Upper lobe of right lung (tissue), 1 donor: Measurements from ENCODE around the gene PKP1. TPM values are rescaled to one million over a fixed set of nuclear protein-coding genes. Genes with fewer than 3 reads are reported as not detected.

Experiments
- ATAC-seq: fragments of 200-7000 bp; cut with Tn5 transposase; one replicate; pipeline ENCODE4 v1.9.1; 2020; ENCODE audit warnings: mild to moderate bottlenecking, moderate library complexity
- DNase-seq: peaks from one replicate; pipeline ENCODE4 v3.0.0-alpha.2; 2020
- H3K27ac ChIP-seq: fragments of 200-600 bp; one replicate; pipeline ENCODE4 v1.8.0; 2022
- H3K27me3 ChIP-seq: fragments of 200-600 bp; one replicate; pipeline ENCODE4 v1.8.0; 2022; ENCODE audit warnings: mild to moderate bottlenecking
- H3K36me3 ChIP-seq: fragments of 200-600 bp; one replicate; pipeline ENCODE4 v1.8.0; 2022
- H3K4me1 ChIP-seq: fragments of 200-600 bp; one replicate; pipeline ENCODE4 v1.8.0; 2022
- H3K4me3 ChIP-seq: fragments of 200-600 bp; one replicate; pipeline ENCODE4 v1.8.0; 2022; ENCODE audit warnings: mild to moderate bottlenecking
- H3K9me3 ChIP-seq: fragments of 200-600 bp; one replicate; pipeline ENCODE4 v1.8.0; 2022
- CTCF ChIP-seq: fragments of 200-600 bp; IDR thresholded peaks from one replicate; pipeline ENCODE4 v1.8.0; 2022; ENCODE audit warnings: antibody characterized with exemption
- intact Hi-C: fragments of 100-400 bp; cut with DNase I; formaldehyde crosslinking; loops from one replicate; pipeline ENCODE4 v1.11.0; 2022
- total RNA-seq: library from RNA; stranded (reverse); fragmentation: NEBNext Ultra II Directional; extraction: Animal tissue kit (Norgen Biotek cat#: 25700); gene quantifications from one replicate; pipeline ENCODE4 v1.2.1, GENCODE V29; 2021
- donor health status: DM: no; HTN: yes; CAD: no; lungs with severe emphysema.

The PKP1 gene
- total RNA-seq, 1 donor from 2014 or later, result 0.69 TPM

- Histone ChIP-seq H3K27me3 (no peaks in the 10 kb centered on the region), H3K4me1 (peaks cover 11% of the 10 kb centered on the region), H3K9me3 (no peaks in the 10 kb centered on the region), H3K27ac (no peak overlapping the region), H3K4me3 (no peak overlapping the region), H3K36me3 (no peaks in the 10 kb centered on the region)
- intact Hi-C loops, result no loop called here
- ATAC-seq (peak; percentile 26), DNase-seq (no peak)
- TF ChIP-seq CTCF, result peak; percentile 39
Observed at GRCh38 chr1:201376464-201377374, 93.4 kb downstream of the PKP1 start.

GRCh38 chr1:201377611-201378092 is 94.3 kb downstream of the PKP1 start, which contains the start of gene TNNT2:
Gene TNNT2 (minus strand): TSS chr1:201377680. CDS start chr1:201373254, 4,426 bp downstream.
- ATAC-seq, result peak; percentile 3
- Histone ChIP-seq H3K4me3 (no peak within 1 kb of the TSS), H3K27me3 (no peaks in the 10 kb centered on the region), H3K4me1 (peaks cover 11% of the 10 kb centered on the region), H3K9me3 (no peaks in the 10 kb centered on the region), H3K27ac (no peak within 1 kb of the TSS), H3K36me3 (no peaks in the 10 kb centered on the region)
- intact Hi-C loops, result no loop called here
- DNase-seq, result no peak
- TF ChIP-seq CTCF, result no peak

- Histone ChIP-seq H3K4me1 (peaks cover 11% of the 10 kb centered on the region), H3K9me3 (no peaks in the 10 kb centered on the region), H3K4me3 (no peak overlapping the region), H3K27me3 (no peaks in the 10 kb centered on the region), H3K27ac (no peak overlapping the region), H3K36me3 (no peaks in the 10 kb centered on the region)
- ATAC-seq (no peak), DNase-seq (no peak)
- intact Hi-C loops, result no loop called here
- TF ChIP-seq CTCF, result no peak
Observed at GRCh38 chr1:201378804-201379203, 95.5 kb downstream of the PKP1 start.

- H3K27ac ChIP-seq, result no peak overlapping the region
- peaks cover 11% of the 10 kb centered on the region for H3K4me1 ChIP-seq
- intact Hi-C loops, result no loop called here
- no peaks in the 10 kb centered on the region for H3K27me3 ChIP-seq
- ATAC-seq, result no peak
- H3K9me3 ChIP-seq, result no peaks in the 10 kb centered on the region
- no peak overlapping the region for H3K4me3 ChIP-seq
- H3K36me3 ChIP-seq, result no peaks in the 10 kb centered on the region
- no peak for DNase-seq
- TF ChIP-seq CTCF, result no peak
Observed at GRCh38 chr1:201379733-201380242, 96.5 kb downstream of the PKP1 start.

GRCh38 chr1:201381130-201381529 is 97.8 kb downstream of the PKP1 start:
- DNase-seq (peak; percentile 92), ATAC-seq (peak; percentile 53)
- no peaks in the 10 kb centered on the region for H3K9me3 ChIP-seq
- no peaks in the 10 kb centered on the region for H3K36me3 ChIP-seq
- intact Hi-C loops, result no loop called here
- H3K4me3 ChIP-seq, result no peak overlapping the region
- no peak overlapping the region for H3K27ac ChIP-seq
- no peak for TF ChIP-seq CTCF
- peaks cover 11% of the 10 kb centered on the region for H3K4me1 ChIP-seq
- H3K27me3 ChIP-seq, result no peaks in the 10 kb centered on the region

Other genes starting within 250 kb of the PKP1 start
- 0.55 TPM for gene CACNA1S, start 171.1 kb upstream of the PKP1 start, total RNA-seq
- 0.29 TPM for gene ASCL5, start 156.3 kb upstream of the PKP1 start, total RNA-seq
- 59.3 TPM for gene TMEM9, start 129.0 kb upstream of the PKP1 start, total RNA-seq
- gene IGFN1, start 92.7 kb upstream of the PKP1 start, total RNA-seq, result 0.81 TPM
- gene TNNT2, start 94.2 kb downstream of the PKP1 start, total RNA-seq, result 6.4 TPM
- 42.6 TPM for gene LAD1, start 115.8 kb downstream of the PKP1 start, total RNA-seq
- gene TNNI1, start 138.2 kb downstream of the PKP1 start, total RNA-seq, result 0.49 TPM
- gene PHLDA3, start 185.7 kb downstream of the PKP1 start, total RNA-seq, result 90.0 TPM
- 280 TPM for gene CSRP1, start 223.6 kb downstream of the PKP1 start, total RNA-seq